ENCODE data around the gene SMTNL2.
"Not testable (repeated sequence)": the region's sequence is repeated elsewhere in the genome, so short reads cannot be mapped to it uniquely, and the experiment has no call there.

The SMTNL2 gene

GRCh38 chr17:4585638-4585994, 1.3 kb downstream of the SMTNL2 start:
- no peak for DNase-seq (ENCODE audit: low spot score)

- no peak for DNase-seq (ENCODE audit: low spot score)
Observed at GRCh38 chr17:4586043-4586442, 1.7 kb downstream of the SMTNL2 start.

GRCh38 chr17:4587195-4587594, 2.9 kb downstream of the SMTNL2 start:
- no peak for DNase-seq (ENCODE audit: low spot score)

- DNase-seq (ENCODE audit: low spot score): no peak
Observed at GRCh38 chr17:4587803-4588202, 3.5 kb downstream of the SMTNL2 start.

- no peak for DNase-seq (ENCODE audit: low spot score)
Observed at GRCh38 chr17:4588391-4588790, 4.1 kb downstream of the SMTNL2 start.

GRCh38 chr17:4588898-4589625, 4.7 kb downstream of the SMTNL2 start:
- no peak for DNase-seq (ENCODE audit: low spot score)

GRCh38 chr17:4590042-4590441, 5.7 kb downstream of the SMTNL2 start:
- DNase-seq (ENCODE audit: low spot score): not testable (repeated sequence)

GRCh38 chr17:4590981-4591453, 6.7 kb downstream of the SMTNL2 start:
- no peak for DNase-seq (ENCODE audit: low spot score)

GRCh38 chr17:4591529-4591928, 7.2 kb downstream of the SMTNL2 start:
- DNase-seq (ENCODE audit: low spot score): no peak

GRCh38 chr17:4592240-4593005, 8.1 kb downstream of the SMTNL2 start:
- no peak for DNase-seq (ENCODE audit: low spot score)

GRCh38 chr17:4593021-4593421, 8.7 kb downstream of the SMTNL2 start:
- DNase-seq (ENCODE audit: low spot score): no peak

GRCh38 chr17:4594406-4594805, 10.1 kb downstream of the SMTNL2 start:
- DNase-seq (ENCODE audit: low spot score): no peak

GRCh38 chr17:4594931-4595684, 10.8 kb downstream of the SMTNL2 start:
- DNase-seq (ENCODE audit: low spot score): peak; percentile 12

GRCh38 chr17:4595685-4596342, 11.5 kb downstream of the SMTNL2 start:
- DNase-seq (ENCODE audit: low spot score): not testable (repeated sequence)

GRCh38 chr17:4596636-4597380, 12.5 kb downstream of the SMTNL2 start:
- DNase-seq (ENCODE audit: low spot score): no peak

- no peak for DNase-seq (ENCODE audit: low spot score)
Observed at GRCh38 chr17:4597975-4598374, 13.6 kb downstream of the SMTNL2 start.

- no peak for DNase-seq (ENCODE audit: low spot score)
Observed at GRCh38 chr17:4598776-4599504, 14.6 kb downstream of the SMTNL2 start.

GRCh38 chr17:4599505-4600281, 15.4 kb downstream of the SMTNL2 start:
- DNase-seq (ENCODE audit: low spot score): no peak

GRCh38 chr17:4600563-4600962, 16.2 kb downstream of the SMTNL2 start:
- no peak for DNase-seq (ENCODE audit: low spot score)

GRCh38 chr17:4601326-4601725, 17.0 kb downstream of the SMTNL2 start:
- DNase-seq (ENCODE audit: low spot score): no peak
